Skeletal muscle satellite cell (primary cell): ENCODE results near the gene SMIM11. TPM values are rescaled to one million over a fixed set of nuclear protein-coding genes. Genes with fewer than 3 reads are reported as not detected.
"Not testable (repeated sequence)": the region's sequence is repeated elsewhere in the genome, so short reads cannot be mapped to it uniquely, and the experiment has no call there.

Experiments used
- H3K27me3 ChIP-seq: 2 replicates; pipeline ENCODE4 v1.7.0; 2013; ENCODE audit warnings: low read length; ENCODE audit not compliant: control insufficient read depth, insufficient read depth
- H3K36me3 ChIP-seq: 2 replicates; pipeline ENCODE4 v1.7.0; 2013; ENCODE audit warnings: mild to moderate bottlenecking, control low read depth, low read length; ENCODE audit not compliant: insufficient read depth
- H3K4me1 ChIP-seq: 2 replicates; pipeline ENCODE4 v1.7.0; 2013; ENCODE audit warnings: low read length; ENCODE audit not compliant: control insufficient read depth, insufficient read depth
- H3K4me2 ChIP-seq: 2 replicates; pipeline ENCODE4 v1.7.0; 2013; ENCODE audit warnings: mild to moderate bottlenecking, low read length
- H3K4me3 ChIP-seq: 2 replicates; pipeline ENCODE4 v1.7.0; 2013; ENCODE audit warnings: low read length
- H3K9ac ChIP-seq: 2 replicates; pipeline ENCODE4 v1.7.0; 2013; ENCODE audit warnings: mild to moderate bottlenecking, low read depth, low read length, moderate library complexity
- H3K9me3 ChIP-seq: replicated peaks from 2 replicates; pipeline ENCODE4 v1.7.0; 2013; ENCODE audit warnings: mild to moderate bottlenecking, control low read depth, low read length
- total RNA-seq: library from RNA; depleted of rRNA; stranded (reverse); fragments of >200 nt; gene quantifications from 2 replicates; pipeline ENCODE4 v1.2.3, GENCODE V29; 2012; rRNA removed

The SMIM11 gene
- 17.7 and 20.8 TPM in 2 replicates for total RNA-seq

DNA sequence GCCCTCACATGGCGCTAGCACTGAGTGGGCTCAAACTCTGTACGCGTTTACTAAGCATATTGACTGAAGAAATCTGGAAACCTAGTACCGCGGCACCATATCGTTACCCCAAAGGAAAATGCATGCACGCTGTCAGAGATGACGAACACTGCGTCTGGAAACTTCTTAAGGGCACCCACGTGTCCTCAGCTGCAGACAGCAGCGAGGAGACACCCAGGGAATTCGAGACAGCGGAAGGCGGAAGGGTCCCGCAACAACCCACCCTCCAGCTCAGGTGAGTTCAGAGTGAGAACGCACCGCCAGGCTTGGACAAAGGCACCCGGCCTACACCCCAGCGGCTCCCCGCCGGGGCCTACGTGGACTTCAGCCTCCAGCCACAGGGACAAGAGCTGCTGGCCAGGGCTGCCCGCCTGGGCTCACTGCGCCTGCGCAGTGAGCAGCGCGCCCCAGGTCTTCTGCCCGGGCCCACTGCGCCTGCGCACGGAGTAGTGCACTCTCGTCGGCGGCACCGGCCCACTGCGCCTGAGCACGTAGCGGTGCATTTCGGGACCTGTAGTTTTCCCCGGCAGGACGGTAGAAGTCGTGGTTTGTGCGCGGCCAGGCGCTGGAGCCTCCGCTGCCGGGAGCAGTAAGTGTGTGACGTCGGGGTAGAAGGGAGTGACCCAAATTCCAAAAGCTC lies at the start of gene SMIM11:
Gene SMIM11, plus strand, starts transcription at position 568 of the 679 bp plus-strand sequence. CDS start 3,998 bp downstream, outside the sequence.
- not testable (repeated sequence) for H3K4me3 ChIP-seq, H3K4me1 ChIP-seq, H3K9me3 ChIP-seq, H3K4me2 ChIP-seq, H3K9ac ChIP-seq, H3K36me3 ChIP-seq
- peaks cover 12% of the 10 kb centered on the region for H3K27me3 ChIP-seq

DNA sequence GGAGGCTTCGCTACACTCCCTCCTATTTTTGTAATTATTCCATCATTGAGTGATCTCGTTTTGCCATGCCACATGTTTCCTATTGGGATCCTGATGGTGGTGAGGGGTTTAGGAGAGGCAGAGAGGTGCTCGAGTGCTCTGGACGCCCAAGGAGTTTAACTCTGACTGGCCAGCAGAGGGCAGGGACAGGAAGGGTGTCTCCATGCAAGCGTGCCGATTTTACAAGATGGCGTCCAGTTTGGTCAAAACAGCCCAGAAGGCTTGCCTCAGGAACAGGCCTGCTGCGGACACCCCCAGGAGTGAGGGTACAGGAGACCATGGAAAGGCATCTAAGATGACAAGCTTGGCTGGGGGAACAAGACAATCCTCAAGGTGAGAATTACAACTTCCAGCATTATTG lies 45.3 kb upstream of the SMIM11 start:
- Histone ChIP-seq H3K9ac (no peak overlapping the region), H3K27me3 (peaks cover 26% of the 10 kb centered on the region), H3K36me3 (no peaks in the 10 kb centered on the region), H3K4me2 (no peak overlapping the region), H3K9me3 (no peaks in the 10 kb centered on the region), H3K4me1 (no peaks in the 10 kb centered on the region), H3K4me3 (no peak overlapping the region)

GRCh38 chr21:34331726-34332125 lies 43.6 kb upstream of the SMIM11 start:
- no peaks in the 10 kb centered on the region for H3K36me3 ChIP-seq
- H3K4me2 ChIP-seq: no peak overlapping the region
- H3K27me3 ChIP-seq: peaks cover 20% of the 10 kb centered on the region
- H3K9ac ChIP-seq: no peak overlapping the region
- H3K4me3 ChIP-seq: no peak overlapping the region
- no peaks in the 10 kb centered on the region for H3K9me3 ChIP-seq
- H3K4me1 ChIP-seq: no peaks in the 10 kb centered on the region

DNA sequence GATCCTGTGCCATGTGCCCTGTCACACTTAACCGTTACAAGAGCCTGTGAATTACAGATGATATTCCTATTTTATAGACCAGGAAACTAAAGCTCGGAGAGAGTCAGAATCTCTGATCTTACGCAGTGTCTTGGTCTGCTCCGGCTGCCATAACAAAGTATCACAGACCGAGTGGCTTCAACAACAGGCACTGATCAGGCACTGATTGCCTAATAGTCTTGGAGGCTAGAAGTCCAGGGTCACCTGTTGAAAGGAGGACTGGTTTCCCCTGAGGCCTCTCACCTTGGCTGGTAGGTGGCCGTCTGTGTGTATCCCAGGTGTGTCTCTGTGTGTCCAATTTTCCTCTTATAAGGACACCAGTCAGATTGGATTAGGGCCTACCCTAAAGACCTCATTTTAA lies 43.0 kb upstream of the SMIM11 start:
- Histone ChIP-seq H3K4me2 (no peak overlapping the region), H3K9ac (no peak overlapping the region), H3K36me3 (no peaks in the 10 kb centered on the region), H3K4me3 (no peak overlapping the region), H3K4me1 (no peaks in the 10 kb centered on the region), H3K9me3 (no peaks in the 10 kb centered on the region), H3K27me3 (peaks cover 16% of the 10 kb centered on the region)

- H3K27me3 ChIP-seq: peaks cover 19% of the 10 kb centered on the region
- H3K4me1 ChIP-seq: no peaks in the 10 kb centered on the region
- H3K9me3 ChIP-seq: no peaks in the 10 kb centered on the region
- no peak overlapping the region for H3K9ac ChIP-seq
- no peaks in the 10 kb centered on the region for H3K36me3 ChIP-seq
- H3K4me2 ChIP-seq: no peak overlapping the region
- no peak overlapping the region for H3K4me3 ChIP-seq
These were observed 42.1 kb upstream of the SMIM11 start for GRCh38 chr21:34333121-34333739.

GRCh38 chr21:34335316-34335715 lies 40.0 kb upstream of the SMIM11 start:
- H3K9ac ChIP-seq: no peak overlapping the region
- no peak overlapping the region for H3K4me2 ChIP-seq
- H3K36me3 ChIP-seq: no peaks in the 10 kb centered on the region
- H3K27me3 ChIP-seq: peaks cover 35% of the 10 kb centered on the region
- H3K4me1 ChIP-seq: no peaks in the 10 kb centered on the region
- no peak overlapping the region for H3K4me3 ChIP-seq
- no peaks in the 10 kb centered on the region for H3K9me3 ChIP-seq

DNA sequence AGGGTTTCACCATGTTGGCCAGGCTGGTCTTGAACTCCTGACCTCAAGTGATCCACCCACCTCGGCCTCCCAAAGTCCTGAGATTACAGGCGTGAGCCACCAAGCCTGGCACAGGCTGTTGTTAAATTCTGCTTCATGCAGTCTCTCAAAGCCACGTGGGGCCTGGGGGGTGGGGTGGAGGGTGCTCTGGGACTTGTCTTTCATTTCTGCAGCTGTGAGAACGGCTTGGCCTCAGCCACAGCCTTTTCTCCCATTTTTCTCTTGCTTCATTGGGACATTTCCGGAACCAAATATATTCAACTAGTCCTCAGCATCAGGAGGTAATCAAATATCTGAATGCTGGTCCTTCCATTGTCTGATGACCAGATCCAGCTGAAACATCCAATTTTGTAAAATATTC lies 39.1 kb upstream of the SMIM11 start:
- Histone ChIP-seq H3K27me3 (peaks cover 36% of the 10 kb centered on the region), H3K9ac (no peak overlapping the region), H3K4me1 (no peaks in the 10 kb centered on the region), H3K9me3 (no peaks in the 10 kb centered on the region), H3K4me3 (no peak overlapping the region), H3K4me2 (no peak overlapping the region), H3K36me3 (no peaks in the 10 kb centered on the region)

DNA sequence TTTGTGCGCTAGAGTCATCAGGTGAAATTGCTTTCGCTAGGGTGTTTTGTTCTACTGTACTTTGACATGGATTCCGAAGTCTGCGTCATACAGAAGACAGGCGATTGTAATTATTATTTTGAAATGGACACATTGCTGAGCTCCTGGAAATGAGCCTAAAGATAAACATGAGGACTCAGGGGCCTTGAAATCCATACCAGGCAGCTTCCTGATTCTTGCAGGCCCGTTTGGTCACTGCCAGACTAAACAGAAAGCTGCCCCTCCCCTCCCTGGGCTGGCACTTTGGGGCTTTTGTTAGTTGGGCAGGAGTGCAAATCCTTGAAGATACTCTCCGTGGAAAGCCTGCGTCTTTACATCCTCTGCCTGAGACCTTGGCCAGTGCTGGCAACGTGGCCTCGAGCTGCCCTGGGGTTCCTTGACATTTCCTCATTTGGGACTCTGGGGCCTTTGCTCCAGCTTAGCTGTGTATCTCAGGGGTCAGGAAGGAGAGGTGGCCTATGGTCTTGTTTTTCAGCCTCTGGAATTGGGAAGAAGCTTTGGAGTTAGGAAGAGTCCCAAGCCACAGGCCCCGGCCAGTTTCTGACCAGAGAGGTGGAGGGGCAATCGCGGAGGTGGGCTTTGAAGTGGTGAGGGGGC lies 38.4 kb upstream of the SMIM11 start:
- Histone ChIP-seq H3K4me1 (no peaks in the 10 kb centered on the region), H3K4me2 (no peak overlapping the region), H3K9me3 (no peaks in the 10 kb centered on the region), H3K4me3 (no peak overlapping the region), H3K9ac (no peak overlapping the region), H3K36me3 (no peaks in the 10 kb centered on the region), H3K27me3 (peaks cover 41% of the 10 kb centered on the region)

DNA sequence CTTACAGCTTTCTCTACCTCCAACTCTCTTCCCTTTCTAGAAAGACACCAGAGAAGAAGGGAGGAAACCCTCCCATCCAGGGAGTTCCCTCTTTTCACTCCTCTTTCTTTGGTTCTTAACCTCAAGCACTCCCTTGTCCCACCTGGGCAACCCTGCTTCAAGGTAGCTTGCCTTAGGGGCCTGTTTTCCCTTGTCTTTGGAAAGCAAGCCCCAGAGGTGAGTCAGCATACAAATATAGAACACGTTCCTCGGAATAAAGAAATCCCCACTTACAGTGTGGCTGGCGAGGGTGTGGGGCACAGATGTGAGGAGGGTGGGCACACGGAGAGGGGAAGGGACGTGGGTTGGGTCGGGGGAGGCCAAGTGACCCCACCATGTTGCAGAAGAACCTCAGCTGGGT lies 37.6 kb upstream of the SMIM11 start:
- no peaks in the 10 kb centered on the region for H3K9me3 ChIP-seq
- H3K4me2 ChIP-seq: no peak overlapping the region
- peaks cover 44% of the 10 kb centered on the region for H3K27me3 ChIP-seq
- no peak overlapping the region for H3K4me3 ChIP-seq
- H3K9ac ChIP-seq: no peak overlapping the region
- no peaks in the 10 kb centered on the region for H3K36me3 ChIP-seq
- H3K4me1 ChIP-seq: no peaks in the 10 kb centered on the region

- Histone ChIP-seq H3K9me3 (no peaks in the 10 kb centered on the region), H3K4me3 (no peak overlapping the region), H3K9ac (no peak overlapping the region), H3K36me3 (no peaks in the 10 kb centered on the region), H3K4me1 (no peaks in the 10 kb centered on the region), H3K4me2 (no peak overlapping the region), H3K27me3 (peaks cover 49% of the 10 kb centered on the region)
These were observed 37.1 kb upstream of the SMIM11 start for GRCh38 chr21:34338226-34338625.

- no peaks in the 10 kb centered on the region for H3K4me1 ChIP-seq
These were observed 35.2 kb upstream of the SMIM11 start for GRCh38 chr21:34340061-34340460.

More at GRCh38 chr21:34340061-34340460, 35.2 kb upstream of the SMIM11 start:
- no peaks in the 10 kb centered on the region for H3K36me3 ChIP-seq
- H3K9ac ChIP-seq: no peak overlapping the region
- no peak overlapping the region for H3K4me3 ChIP-seq
- H3K9me3 ChIP-seq: no peaks in the 10 kb centered on the region
- peaks cover 60% of the 10 kb centered on the region for H3K27me3 ChIP-seq
- no peak overlapping the region for H3K4me2 ChIP-seq
